Activated T-cell treated with anti-CD3 and anti-CD28 coated beads, Interleukin-2, amount 50 U/mL, for 4 hours (primary cell): ENCODE measurements around the gene HOXA3. TPM values are rescaled to one million over a fixed set of nuclear protein-coding genes. Genes with fewer than 3 reads are reported as not detected.

Experiments
- ATAC-seq, 2 donors: fragments of 200-7000 bp; cut with Tn5 transposase; one replicate each; pipeline ENCODE4 v1.10.0; 2021
- DNase-seq: peaks from one replicate; pipeline ENCODE4 v3.0.0-alpha.2; 2020
- H3K27me3 Mint-ChIP-seq: one replicate; pipeline ENCODE4 v1.8.0; 2021; ENCODE audit warnings: low read depth, mixed read lengths
- H3K36me3 Mint-ChIP-seq: one replicate; pipeline ENCODE4 v1.8.0; 2022; ENCODE audit warnings: mixed read lengths; ENCODE audit not compliant: insufficient read depth
- H3K4me1 Mint-ChIP-seq: one replicate; pipeline ENCODE4 v1.8.0; 2021; ENCODE audit warnings: low read depth, mixed read lengths
- H3K4me3 Mint-ChIP-seq: one replicate; pipeline ENCODE4 v1.8.0; 2021; ENCODE audit warnings: mild to moderate bottlenecking, moderate library complexity, mixed read lengths
- H3K9me3 Mint-ChIP-seq: one replicate; pipeline ENCODE4 v1.8.0; 2021; ENCODE audit warnings: mixed read lengths
- total RNA-seq, 3 donors: library from RNA; stranded (reverse); gene quantifications; one replicate each; pipeline ENCODE4 v1.2.1, GENCODE V29; 2021

The HOXA3 gene
- total RNA-seq, result not detected

GRCh38 chr7:27151931-27152815 lies at the start of gene HOXA3:
Gene HOXA3, minus strand, starts transcription at chr7:27152583. Its CDS starts 41,943 bp downstream, at chr7:27110640.
- peaks cover 45% of the 10 kb centered on the region for H3K4me1 Mint-ChIP-seq

DNA sequence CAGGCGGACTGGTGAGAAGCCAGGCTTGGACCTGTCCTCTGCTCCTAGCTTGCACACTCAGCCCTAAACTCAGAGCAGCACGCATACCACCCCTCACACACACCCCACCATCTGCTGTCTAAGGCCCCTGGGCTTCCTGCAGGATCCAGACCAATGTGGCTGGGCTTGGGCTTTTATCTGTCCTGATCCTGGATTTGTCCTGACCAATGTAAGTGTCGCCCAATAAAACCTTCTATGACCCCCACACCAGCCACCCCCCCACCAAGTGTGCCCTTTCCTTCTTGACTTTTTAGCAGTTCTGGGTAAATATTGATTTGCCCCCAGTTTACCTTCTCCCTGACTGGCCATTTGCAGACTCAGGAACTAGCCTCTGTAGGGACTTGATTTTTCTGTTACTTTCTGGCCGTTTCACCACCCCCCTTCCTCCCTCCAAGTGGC lies 49.2 kb upstream of the HOXA3 start:
- H3K4me3 Mint-ChIP-seq, result no peak overlapping the region
- no peaks in the 10 kb centered on the region for H3K36me3 Mint-ChIP-seq
- DNase-seq (no peak), ATAC-seq (no peak)
- H3K27me3 Mint-ChIP-seq, result peaks cover 84% of the 10 kb centered on the region
- H3K4me1 Mint-ChIP-seq, result peaks cover 34% of the 10 kb centered on the region
- H3K9me3 Mint-ChIP-seq, result no peaks in the 10 kb centered on the region

More at GRCh38 chr7:27151931-27152815, at the start of gene HOXA3:
- no peak for DNase-seq
- peaks cover 88% of the 10 kb centered on the region for H3K27me3 Mint-ChIP-seq
- H3K4me3 Mint-ChIP-seq, result peak within 1 kb of the TSS; percentile 69
- no peak for ATAC-seq
- H3K36me3 Mint-ChIP-seq, result no peaks in the 10 kb centered on the region
- no peaks in the 10 kb centered on the region for H3K9me3 Mint-ChIP-seq

GRCh38 chr7:27200761-27201579 lies 48.6 kb upstream of the HOXA3 start:
- peaks cover 84% of the 10 kb centered on the region for H3K27me3 Mint-ChIP-seq
- DNase-seq (no peak), ATAC-seq (no peak)
- peaks cover 34% of the 10 kb centered on the region for H3K4me1 Mint-ChIP-seq
- H3K36me3 Mint-ChIP-seq, result no peaks in the 10 kb centered on the region
- H3K9me3 Mint-ChIP-seq, result no peaks in the 10 kb centered on the region
- H3K4me3 Mint-ChIP-seq, result peak overlapping the region; percentile 72

DNA sequence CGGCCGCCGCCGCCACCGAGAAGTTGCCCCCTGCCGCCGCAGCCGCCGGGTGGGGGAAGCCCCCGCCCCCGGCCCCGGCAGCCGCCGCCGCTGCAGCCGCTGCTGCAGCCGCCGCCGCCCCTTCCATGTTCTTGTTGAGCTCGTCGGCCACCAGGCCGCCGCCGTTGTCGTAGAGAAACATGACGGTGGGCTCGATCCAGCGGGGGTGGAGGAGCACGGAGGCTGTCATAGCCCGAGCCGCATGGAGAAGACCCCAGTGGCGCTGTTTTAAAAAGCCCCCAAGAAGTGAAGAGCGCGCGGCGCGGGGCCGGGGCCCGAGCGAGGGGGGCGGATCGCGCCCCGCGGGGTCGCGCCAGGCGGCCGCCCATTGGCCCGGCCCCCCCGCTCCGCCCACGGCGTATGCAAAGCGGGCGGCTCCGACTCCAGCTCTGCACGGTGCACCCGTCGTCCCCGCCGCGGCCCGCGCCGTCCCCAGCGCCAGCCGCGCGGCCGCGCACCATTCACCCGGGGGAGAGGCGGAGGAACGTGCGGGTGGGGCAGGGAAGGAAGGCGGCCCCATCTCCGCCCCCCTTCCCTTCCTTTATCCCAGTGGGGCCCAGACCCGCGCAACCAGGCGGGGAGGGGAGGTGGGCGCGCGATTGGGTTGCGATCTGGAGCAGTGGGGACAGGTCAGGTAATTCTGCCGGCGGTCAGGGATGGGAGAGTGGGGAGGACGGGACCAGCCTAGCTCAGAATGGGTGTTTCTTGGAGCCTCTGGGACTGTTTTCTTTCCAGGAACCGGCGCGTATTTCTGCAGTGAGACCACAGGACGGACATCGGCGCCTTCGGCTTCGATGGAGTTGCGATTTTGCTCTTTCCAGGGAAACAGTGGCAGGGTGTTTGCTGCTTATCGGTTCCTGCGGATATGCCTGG lies 47.7 kb upstream of the HOXA3 start, which contains the start of gene HOXA13:
TSS of gene HOXA13 (minus strand) at position 243 of the 912 bp plus-strand sequence. CDS start at position 229, 14 bp downstream.
- Mint-ChIP-seq H3K27me3 (peaks cover 83% of the 10 kb centered on the region), H3K36me3 (no peaks in the 10 kb centered on the region), H3K9me3 (no peaks in the 10 kb centered on the region), H3K4me3 (peak within 1 kb of the TSS; percentile 75), H3K4me1 (peaks cover 29% of the 10 kb centered on the region)
- DNase-seq (no peak), ATAC-seq (peak; percentile 53 to 66)

- peaks cover 84% of the 10 kb centered on the region for H3K27me3 Mint-ChIP-seq
- H3K36me3 Mint-ChIP-seq, result no peaks in the 10 kb centered on the region
- H3K4me3 Mint-ChIP-seq, result peak overlapping the region; percentile 64
- DNase-seq, result no peak
- peaks cover 24% of the 10 kb centered on the region for H3K4me1 Mint-ChIP-seq
- H3K9me3 Mint-ChIP-seq, result no peaks in the 10 kb centered on the region
- ATAC-seq, result peak; percentile 17 to 34
Observed at GRCh38 chr7:27198871-27199801, 46.8 kb upstream of the HOXA3 start.

- peaks cover 24% of the 10 kb centered on the region for H3K4me1 Mint-ChIP-seq
- H3K9me3 Mint-ChIP-seq, result no peaks in the 10 kb centered on the region
- H3K27me3 Mint-ChIP-seq, result peaks cover 84% of the 10 kb centered on the region
- DNase-seq, result no peak
- no peak for ATAC-seq
- H3K4me3 Mint-ChIP-seq, result peak overlapping the region; percentile 3
- H3K36me3 Mint-ChIP-seq, result no peaks in the 10 kb centered on the region
Observed at GRCh38 chr7:27198138-27198841, 45.9 kb upstream of the HOXA3 start.

DNA sequence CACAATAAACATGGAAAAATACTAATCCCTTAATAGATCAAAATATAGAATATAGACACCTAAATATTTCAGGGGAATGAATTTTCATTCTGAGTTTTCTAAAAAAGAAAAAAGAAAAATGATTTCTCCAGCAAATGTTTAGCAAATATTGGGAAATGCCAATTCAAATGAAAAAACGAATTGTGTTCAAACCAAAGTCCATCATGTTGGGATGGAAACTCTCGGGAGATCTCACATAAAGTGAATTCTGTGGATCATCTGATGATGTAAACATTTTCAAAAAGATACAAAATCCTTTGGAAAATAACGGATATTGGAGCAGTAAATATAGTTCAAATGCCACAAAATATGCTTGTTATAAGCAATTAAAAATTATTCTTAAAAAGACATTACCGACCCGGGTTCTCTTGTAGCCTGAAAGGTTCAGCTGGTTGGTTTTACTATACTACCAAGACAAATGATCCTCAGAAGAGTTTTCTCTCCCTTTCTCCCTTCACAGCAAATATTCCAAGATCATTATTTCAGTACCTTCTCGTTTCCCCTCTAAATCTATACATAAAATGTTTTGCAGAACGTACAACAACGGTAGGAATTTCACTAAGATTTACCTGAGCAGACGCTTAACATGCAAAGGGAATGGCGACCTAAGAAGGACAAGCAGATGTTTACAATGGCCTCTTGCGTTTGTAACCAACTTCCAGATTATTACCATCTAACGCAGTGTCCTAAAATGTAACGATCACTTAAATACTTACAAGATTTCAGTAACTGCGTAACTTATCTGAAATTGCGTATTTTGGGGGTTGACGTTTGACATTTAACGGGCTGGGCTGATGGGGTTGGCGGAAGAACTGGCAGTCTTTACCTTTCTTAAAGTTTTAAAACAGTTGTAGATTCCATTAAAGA lies 45.0 kb upstream of the HOXA3 start:
- Mint-ChIP-seq H3K4me3 (no peak overlapping the region), H3K36me3 (no peaks in the 10 kb centered on the region), H3K9me3 (no peaks in the 10 kb centered on the region), H3K4me1 (peaks cover 28% of the 10 kb centered on the region), H3K27me3 (peaks cover 81% of the 10 kb centered on the region)
- ATAC-seq (no peak), DNase-seq (no peak)

GRCh38 chr7:27196287-27196767 lies 43.9 kb upstream of the HOXA3 start:
- DNase-seq, result peak; percentile 84
- Mint-ChIP-seq H3K36me3 (no peaks in the 10 kb centered on the region), H3K9me3 (no peaks in the 10 kb centered on the region), H3K4me1 (peaks cover 25% of the 10 kb centered on the region), H3K4me3 (no peak overlapping the region), H3K27me3 (peaks cover 79% of the 10 kb centered on the region)
- peak in 1 of 2 donors; percentile 31 for ATAC-seq

DNA sequence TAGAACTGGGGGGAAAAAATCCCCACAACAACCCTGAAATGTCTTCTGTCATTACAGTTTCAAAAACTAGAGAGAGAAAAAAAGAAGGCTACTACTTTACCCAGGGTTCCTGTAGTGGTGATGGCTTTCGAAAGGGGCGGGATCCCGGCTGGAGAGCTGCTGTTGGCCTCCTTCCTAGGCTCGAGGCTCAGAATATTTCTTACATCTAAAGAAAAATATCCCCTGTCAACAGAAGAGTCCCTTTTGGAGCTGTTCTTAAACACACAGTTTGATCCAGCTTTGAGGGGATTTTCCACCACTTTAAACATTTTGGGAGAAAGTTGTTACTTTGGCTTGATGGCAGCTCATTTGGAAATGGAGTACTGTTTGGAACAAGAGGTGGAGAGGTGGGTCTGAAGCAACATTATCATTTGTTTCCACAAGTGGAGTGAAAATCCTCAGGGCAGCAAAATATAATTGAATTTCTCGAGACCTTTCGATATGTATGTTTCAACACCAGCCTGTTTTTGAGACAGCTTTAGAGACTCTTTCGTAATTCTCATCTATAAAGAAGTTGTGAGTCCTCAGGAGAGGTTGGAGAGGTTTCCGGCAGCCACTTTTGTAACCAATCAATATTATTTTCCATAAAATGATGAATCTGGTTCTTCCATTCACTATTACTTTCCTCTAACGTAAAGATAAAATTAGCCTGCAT lies 42.5 kb upstream of the HOXA3 start:
- no peaks in the 10 kb centered on the region for H3K9me3 Mint-ChIP-seq
- H3K4me3 Mint-ChIP-seq, result no peak overlapping the region
- ATAC-seq (no peak), DNase-seq (no peak)
- H3K27me3 Mint-ChIP-seq, result peaks cover 81% of the 10 kb centered on the region
- H3K36me3 Mint-ChIP-seq, result no peaks in the 10 kb centered on the region
- H3K4me1 Mint-ChIP-seq, result peaks cover 13% of the 10 kb centered on the region

DNA sequence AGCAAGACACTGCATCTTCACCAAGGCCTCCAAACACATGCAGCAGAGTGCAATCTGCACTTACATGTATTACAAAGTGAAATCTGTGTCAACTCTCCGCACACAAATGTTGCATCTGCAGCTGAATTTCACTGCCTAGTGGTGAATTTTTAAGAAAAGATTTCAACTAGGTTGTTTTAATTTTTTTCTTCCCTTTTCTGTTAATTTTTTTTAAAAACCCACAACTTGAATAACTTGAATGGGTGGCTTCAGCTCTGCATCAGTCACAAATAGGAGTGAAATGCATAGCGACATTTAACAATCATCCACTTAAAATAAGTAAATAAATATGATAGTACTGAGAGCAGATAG lies 41.6 kb upstream of the HOXA3 start:
- Mint-ChIP-seq H3K4me3 (no peak overlapping the region), H3K36me3 (no peaks in the 10 kb centered on the region), H3K27me3 (peaks cover 87% of the 10 kb centered on the region), H3K9me3 (no peaks in the 10 kb centered on the region), H3K4me1 (peaks cover 16% of the 10 kb centered on the region)
- ATAC-seq (no peak), DNase-seq (no peak)

DNA sequence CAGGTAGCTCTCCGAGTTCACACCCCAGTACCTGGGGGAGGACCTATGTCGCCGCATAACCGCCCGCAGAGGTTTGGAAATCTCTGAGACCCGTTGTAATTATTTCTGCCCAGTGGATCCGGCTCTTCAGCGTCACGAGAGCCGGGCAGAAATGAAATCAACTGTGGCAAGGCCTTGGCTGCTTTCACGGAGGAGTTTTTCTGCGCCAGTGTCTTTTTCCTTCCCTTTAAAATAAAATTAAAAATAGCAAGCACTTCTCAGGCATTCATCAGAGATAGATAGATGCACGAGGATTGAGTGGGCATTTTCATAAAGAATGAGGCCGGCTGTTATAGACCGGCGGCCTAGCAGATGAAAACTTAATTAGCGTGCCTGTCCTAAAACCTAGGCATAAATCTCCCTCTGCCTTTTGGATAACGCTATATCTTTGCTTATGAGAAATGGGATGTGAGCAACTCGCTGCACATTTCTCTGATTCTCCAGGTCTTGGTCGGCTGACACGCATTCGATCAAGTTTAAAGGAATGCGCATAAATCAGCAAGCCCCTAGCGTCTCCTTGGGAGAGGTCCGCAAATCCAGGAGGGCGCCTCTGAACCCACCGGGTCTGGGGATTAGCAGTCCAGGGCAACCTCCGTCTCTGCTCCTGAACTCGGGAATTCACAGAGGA lies 41.1 kb upstream of the HOXA3 start:
- H3K36me3 Mint-ChIP-seq, result no peaks in the 10 kb centered on the region
- no peak overlapping the region for H3K4me3 Mint-ChIP-seq
- DNase-seq (no peak), ATAC-seq (no peak)
- H3K4me1 Mint-ChIP-seq, result peaks cover 19% of the 10 kb centered on the region
- peaks cover 87% of the 10 kb centered on the region for H3K27me3 Mint-ChIP-seq
- H3K9me3 Mint-ChIP-seq, result no peaks in the 10 kb centered on the region
